ENCODE data around the gene AKAP10. TPM values are rescaled to one million over a fixed set of nuclear protein-coding genes. Genes with fewer than 3 reads are reported as not detected.

Gene AKAP10
- total RNA-seq, 1 experiment from 2014 or later, result 31.6 TPM

DNA sequence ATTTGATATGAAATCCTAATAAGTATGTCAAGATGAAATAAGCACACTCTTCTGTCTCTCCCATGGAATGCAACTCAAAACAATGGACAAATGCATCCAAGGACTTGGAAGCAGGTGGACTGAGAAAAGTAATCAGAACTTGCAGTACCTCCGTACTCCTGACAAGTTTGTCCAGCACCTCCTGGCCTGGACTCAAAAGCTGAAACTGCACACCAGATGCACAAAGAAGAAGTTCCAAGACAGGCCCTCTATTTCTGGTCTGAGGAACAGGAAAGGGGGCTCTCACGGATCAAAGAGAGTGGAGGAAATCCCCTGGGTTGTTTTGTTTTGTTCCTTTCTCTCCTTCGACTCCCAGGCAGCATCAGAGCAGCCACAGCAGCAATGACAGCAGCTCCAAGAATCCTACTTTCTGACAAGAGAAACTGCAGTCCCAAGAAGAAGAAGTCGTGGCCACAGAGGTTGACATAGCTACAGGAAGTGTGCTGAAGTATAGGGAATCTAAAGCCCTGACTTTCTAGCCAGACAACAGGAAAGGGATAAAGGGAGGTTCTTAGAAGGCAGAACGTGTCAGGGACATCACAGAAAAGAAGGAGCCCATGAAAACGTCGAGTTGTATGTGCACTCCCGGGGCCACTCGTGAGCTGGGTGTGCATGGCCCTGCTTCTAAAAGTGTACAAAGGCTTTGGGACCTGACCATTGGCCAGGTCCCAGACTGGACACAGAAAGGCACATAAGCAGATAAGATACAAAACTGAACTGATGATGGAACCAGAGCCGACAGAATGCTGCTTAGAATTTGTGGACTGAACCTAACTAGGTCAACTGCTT, 29.3 kb downstream of the AKAP10 start:
- ChIA-PET CTCF (no interaction called here), RAD21 (ENCODE audit: low non-redundant PET in 1 of 2, low total read pairs in 2 of 2, uncharacterized antibody in 2 of 2, unreplicated experiment in 2 of 2) (no interaction called here), POLR2A (no interaction called here)
- no peak overlapping the region for H3K4me2 ChIP-seq (ENCODE audit: low read length)
- no peak for DNase-seq (ENCODE audit: low read depth, low spot score)
- H3K9me2 ChIP-seq (ENCODE audit: insufficient read depth), result no peaks in the 10 kb centered on the region
- H4K20me1 ChIP-seq (ENCODE audit: insufficient read depth), result peaks cover 10% of the 10 kb centered on the region
- no peak overlapping the region for H3K4me3 ChIP-seq (replicated peaks in 1 of 2; ENCODE audit: low read depth in 1 of 2, low read length in 2 of 2)
- TF ChIP-seq TCF7L2 (IDR thresholded peaks at IDR 0.05; ENCODE audit: borderline replicate concordance, extremely low read depth, insufficient read depth, insufficient read length) (no peak), SRF (IDR thresholded peaks at IDR 0.05; ENCODE audit: low read depth) (no peak)
- H3K9me3 ChIP-seq (ENCODE audit: control insufficient read depth in 1 of 2, insufficient read depth in 1 of 2, low read depth in 1 of 2, low read length in 2 of 2), result no peaks in the 10 kb centered on the region
- H3K9ac ChIP-seq (ENCODE audit: low read length), result no peak overlapping the region
- BruUV-seq (replicated peaks), result no TSS peak
- peaks cover 7 to 15% of the 10 kb centered on the region in 2 experiments; a peak in 3 of 4 replicates for H3K36me3 ChIP-seq (ENCODE audit: control insufficient read depth in 1 of 2, insufficient read depth in 2 of 2, low read length in 2 of 2)
- no peaks in the 10 kb centered on the region for H3K4me1 ChIP-seq (ENCODE audit: control insufficient read depth in 1 of 2, insufficient read depth in 2 of 2, low read length in 2 of 2)
- no peak overlapping the region for H2AFZ ChIP-seq (ENCODE audit: low read depth, low read length, poor library complexity, severe bottlenecking)
- H3K27me3 ChIP-seq (ENCODE audit: insufficient read depth, low read length), result no peaks in the 10 kb centered on the region
- H3K79me2 ChIP-seq (ENCODE audit: insufficient read depth, low read length), result peaks cover 74% of the 10 kb centered on the region
- no peak overlapping the region for H3K27ac ChIP-seq (ENCODE audit: low read depth, low read length)
- intact Hi-C loops (cut with micrococcal nuclease), result no loop called here
- no peak for ATAC-seq

DNA sequence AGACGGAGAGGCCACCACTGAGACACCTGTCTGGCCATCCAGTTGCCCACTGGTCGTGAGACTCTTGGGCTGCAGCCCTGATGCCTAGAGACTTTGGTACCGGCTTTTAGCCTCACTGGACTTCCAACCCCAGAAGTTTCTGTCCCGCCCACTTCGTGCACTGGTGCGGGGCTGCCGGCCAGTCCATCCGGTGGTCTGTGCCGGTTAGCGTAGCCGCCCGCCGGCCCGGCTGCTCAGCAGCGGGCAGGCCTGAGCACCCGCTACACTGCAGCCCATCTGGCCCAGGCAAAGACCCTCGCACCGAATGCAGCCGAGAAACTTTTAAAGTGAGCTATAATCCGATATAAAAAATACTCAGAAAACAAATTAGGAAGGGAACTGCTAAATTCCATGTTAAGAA, 30.7 kb downstream of the AKAP10 start:
- Histone ChIP-seq H3K4me2 (ENCODE audit: low read length) (no peak overlapping the region), H3K27ac (ENCODE audit: low read depth, low read length) (no peak overlapping the region), H4K20me1 (ENCODE audit: insufficient read depth) (peaks cover 7% of the 10 kb centered on the region), H3K36me3 (ENCODE audit: control insufficient read depth in 1 of 2, insufficient read depth in 2 of 2, low read length in 2 of 2) (peaks cover 7 to 15% of the 10 kb centered on the region in 2 experiments; a peak in 3 of 4 replicates), H3K9ac (ENCODE audit: low read length) (no peak overlapping the region), H3K4me1 (ENCODE audit: control insufficient read depth in 1 of 2, insufficient read depth in 2 of 2, low read length in 2 of 2) (no peaks in the 10 kb centered on the region), H3K4me3 (replicated peaks in 1 of 2; ENCODE audit: low read depth in 1 of 2, low read length in 2 of 2) (no peak overlapping the region), H3K27me3 (ENCODE audit: insufficient read depth, low read length) (no peaks in the 10 kb centered on the region), H3K9me2 (ENCODE audit: insufficient read depth) (no peaks in the 10 kb centered on the region), H2AFZ (ENCODE audit: low read depth, low read length, poor library complexity, severe bottlenecking) (no peak overlapping the region), H3K79me2 (ENCODE audit: insufficient read depth, low read length) (peaks cover 74% of the 10 kb centered on the region), H3K9me3 (ENCODE audit: control insufficient read depth in 1 of 2, insufficient read depth in 1 of 2, low read depth in 1 of 2, low read length in 2 of 2) (no peaks in the 10 kb centered on the region)
- intact Hi-C loops (cut with micrococcal nuclease), result no loop called here
- ChIA-PET RAD21 (ENCODE audit: low non-redundant PET in 1 of 2, low total read pairs in 2 of 2, uncharacterized antibody in 2 of 2, unreplicated experiment in 2 of 2) (no interaction called here), CTCF (no interaction called here), POLR2A (no interaction called here)
- TF ChIP-seq TCF7L2 (IDR thresholded peaks at IDR 0.05; ENCODE audit: borderline replicate concordance, extremely low read depth, insufficient read depth, insufficient read length) (no peak), ZBTB33 (IDR thresholded peaks at IDR 0.05; ENCODE audit: extremely low read depth, insufficient replicate concordance, low read length) (no peak), SRF (IDR thresholded peaks at IDR 0.05; ENCODE audit: low read depth) (no peak), ZNF274 (IDR thresholded peaks at IDR 0.05; ENCODE audit: low read depth, low read length) (no peak)
- no peak for DNase-seq (ENCODE audit: low read depth, low spot score)
- ATAC-seq, result no peak
- no TSS peak for BruUV-seq (replicated peaks)
